GM18502 (cell line): ENCODE measurements around the gene SYAP1.
"Not testable (repeated sequence)": the region's sequence is repeated elsewhere in the genome, so short reads cannot be mapped to it uniquely, and the experiment has no call there.

ENCODE experiments used
- ATAC-seq: cut with Tn5 transposase; IDR thresholded peaks from one replicate; pipeline ENCODE4 v1.9.1; 2021; ENCODE audit warnings: mild to moderate bottlenecking; ENCODE audit not compliant: unreplicated experiment, poor library complexity

Gene SYAP1

DNA sequence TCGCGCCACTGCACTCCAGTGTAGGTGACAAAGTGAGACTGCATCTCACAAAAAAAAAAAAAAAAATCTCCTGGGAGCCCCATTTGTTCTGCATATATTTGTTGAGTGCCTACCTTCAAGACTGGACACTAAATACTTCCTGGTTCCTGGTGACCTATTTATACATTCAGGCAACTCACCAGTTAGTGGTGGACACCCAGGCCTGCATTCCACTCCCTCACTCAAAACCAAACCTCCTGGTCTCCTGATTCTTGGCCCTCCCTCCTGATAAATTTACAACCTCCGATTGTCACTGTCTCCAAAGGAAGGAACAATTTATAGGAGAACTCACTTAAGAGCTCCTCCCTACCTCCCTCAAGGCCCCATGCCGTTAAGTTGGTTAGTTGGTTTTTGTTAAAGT is 3.1 kb downstream of the SYAP1 start:
- ATAC-seq, result no peak

DNA sequence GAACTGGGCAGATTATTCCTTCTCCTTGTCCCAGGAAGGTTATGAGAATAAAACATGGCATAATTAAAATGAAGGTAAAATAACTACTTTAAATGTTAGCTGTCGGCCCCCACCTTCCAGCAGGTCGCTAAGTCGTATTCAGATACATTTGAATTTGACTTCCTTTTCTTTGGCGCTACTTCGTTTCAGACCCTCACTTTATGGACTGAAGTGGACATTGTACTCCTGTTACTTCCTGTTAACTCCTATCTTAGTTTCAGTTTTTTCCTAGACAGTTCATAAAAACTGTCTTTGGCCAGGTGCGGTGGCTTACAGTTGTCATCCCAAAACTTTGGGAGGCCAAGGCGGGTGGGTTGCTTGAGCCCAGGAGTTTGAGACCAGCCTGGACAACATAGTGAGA is 5.7 kb downstream of the SYAP1 start:
- ATAC-seq, result no peak

DNA sequence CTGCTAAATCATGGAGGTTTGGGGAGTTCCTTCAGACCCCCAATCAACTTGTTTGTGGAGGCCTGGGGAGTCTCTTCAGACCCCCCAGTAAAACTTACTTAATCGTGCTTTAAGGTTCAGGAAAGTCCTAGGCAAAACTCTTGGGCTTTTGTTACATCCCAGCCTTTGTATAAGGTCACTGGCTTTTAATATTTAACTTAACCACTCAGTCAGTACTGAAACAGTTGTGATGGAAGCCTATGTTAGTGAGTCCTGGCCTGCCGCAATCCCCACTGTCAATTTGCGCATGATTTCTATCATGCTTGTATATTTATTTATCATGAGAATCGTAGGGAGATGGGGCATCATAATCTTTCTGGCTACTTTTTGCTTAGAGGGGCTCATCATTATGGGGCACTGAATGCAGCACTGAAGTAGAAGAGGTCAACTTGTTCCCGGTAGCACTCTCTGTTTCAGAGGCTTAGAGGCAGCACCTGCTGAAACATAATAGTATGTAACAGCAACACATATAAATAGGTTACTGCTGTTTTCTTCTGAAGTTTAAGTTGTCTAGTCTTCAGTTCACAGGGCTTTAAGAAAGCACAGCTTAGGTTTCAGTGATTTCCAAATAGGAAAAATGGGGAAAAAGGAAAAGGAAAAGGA is 7.1 kb downstream of the SYAP1 start:
- ATAC-seq, result peak; percentile 47

DNA sequence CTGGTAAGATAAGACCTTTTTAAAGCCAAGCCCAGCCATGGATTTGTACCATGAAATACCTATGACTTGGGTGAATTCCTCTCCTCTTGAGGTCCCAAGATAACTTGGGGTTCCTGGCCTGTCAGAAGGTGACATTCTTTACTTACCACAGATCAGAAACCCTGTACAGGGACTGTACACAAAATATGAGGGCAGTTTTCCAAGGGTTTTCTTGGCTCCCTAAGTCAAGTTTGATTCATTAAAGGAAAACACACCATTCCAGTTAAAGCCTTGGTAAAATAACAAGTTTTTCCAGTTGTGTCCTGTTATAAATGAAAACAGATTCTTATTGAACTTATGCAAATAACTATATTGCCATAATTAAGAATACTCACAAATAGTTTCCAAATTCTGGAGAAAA is 8.2 kb downstream of the SYAP1 start:
- no peak for ATAC-seq

DNA sequence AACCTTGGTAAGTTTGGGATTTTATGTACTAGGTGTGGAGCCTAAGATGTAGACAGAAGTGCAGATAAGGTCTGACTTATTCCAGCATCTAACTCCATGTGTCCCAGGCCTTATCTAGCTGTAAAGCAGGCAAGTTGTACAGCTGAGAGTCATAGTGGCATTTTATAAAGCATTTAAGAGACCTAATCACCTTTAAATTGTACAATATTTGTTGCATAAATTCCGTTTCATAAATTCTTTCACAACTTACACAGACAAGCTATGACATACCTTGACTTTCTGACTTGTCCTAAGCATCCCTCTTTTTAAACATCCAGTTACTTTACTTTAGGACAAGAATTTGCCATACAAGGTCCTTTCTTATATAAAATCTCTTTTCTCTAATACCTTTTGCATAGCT is 11.0 kb downstream of the SYAP1 start:
- no peak for ATAC-seq

DNA sequence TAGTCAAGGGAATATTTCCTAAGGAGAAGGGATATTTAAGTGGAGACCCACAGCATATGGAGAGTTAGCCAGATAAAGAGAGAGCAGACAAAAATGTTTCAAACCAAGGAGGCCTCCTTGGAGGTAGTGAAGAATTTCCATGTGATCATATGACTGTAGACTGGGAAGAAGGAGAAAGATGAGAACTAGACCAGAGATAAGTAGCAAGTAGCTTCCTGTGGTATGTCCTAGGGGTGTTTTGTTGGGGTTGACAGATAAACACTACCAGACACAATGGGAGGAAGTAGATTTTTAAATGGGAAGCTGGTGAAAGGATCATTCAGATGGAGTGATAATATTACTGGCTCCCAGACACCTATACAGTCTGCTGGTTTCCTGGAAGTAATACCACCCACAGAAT is 13.6 kb downstream of the SYAP1 start:
- no peak for ATAC-seq

DNA sequence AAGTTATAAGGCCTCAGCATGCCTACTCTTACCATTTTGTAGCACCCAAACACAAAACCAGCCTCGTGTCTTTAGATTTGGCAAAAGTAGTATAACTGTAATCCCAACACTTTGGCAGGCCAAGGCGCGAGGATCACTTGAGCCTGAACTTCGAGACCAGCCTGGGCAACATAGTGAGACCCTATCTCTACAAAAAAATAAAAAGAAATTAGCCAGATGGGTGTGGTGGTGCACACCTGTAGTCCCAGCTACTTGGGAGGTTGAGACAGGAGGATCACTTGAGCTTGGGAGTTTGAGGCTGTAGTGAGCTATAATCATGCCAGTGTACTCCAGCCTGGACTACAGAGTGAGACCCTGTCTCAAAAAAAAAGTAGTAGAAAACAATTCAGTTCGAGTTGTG is 17.6 kb downstream of the SYAP1 start:
- ATAC-seq, result no peak

DNA sequence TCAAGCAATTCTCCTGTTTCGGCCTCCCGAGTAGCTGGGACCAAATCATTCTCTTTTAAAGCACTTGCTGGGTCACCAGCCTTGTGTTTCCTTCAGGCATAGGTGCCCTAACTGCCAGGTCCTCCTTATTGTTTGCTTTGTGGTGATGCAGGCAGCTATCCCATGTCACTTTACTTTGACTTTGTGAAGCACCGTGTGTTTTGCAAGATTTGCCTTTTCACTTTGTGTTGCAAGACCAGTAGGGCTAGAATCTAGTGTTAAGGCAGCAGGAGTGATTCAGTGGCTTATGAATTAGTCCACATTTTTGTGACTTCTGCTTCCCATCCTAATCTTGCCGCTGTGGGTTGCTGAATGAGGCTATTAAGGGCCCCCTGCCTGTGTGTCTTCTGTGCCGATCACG is 20.2 kb downstream of the SYAP1 start:
- ATAC-seq, result no peak

DNA sequence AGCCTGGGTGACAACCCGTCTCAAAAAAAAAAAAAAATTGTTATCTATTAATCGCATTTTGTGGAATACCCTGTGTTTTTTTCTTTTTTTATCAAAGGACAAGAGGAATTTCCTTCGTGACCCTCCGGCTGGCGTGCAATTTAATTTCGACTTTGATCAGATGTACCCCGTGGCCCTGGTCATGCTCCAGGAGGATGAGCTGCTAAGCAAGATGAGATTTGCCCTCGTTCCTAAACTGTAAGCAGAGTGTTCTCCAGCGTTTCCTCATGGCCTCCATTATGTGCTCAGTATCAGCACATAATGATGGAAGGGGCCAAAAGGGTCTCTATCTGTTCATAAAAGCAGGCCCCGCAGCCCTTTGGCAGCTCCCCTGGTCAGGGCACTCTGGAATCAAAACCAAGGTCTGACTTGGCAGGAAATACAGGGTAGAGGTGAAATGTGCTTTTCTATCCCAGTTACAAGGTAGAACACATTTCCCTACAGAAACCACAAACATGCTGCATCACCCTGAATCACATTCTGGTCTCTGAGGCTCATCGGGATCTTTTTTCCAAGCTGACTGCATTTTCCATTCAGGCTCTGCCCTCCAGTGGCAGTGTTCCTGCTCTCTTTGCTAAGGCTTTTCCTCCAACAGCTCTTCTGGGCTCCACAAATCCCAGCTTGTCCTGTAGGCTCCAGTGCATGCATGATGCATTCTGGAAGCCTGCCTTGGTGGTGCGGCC is 24.4 kb downstream of the SYAP1 start:
- no peak for ATAC-seq

DNA sequence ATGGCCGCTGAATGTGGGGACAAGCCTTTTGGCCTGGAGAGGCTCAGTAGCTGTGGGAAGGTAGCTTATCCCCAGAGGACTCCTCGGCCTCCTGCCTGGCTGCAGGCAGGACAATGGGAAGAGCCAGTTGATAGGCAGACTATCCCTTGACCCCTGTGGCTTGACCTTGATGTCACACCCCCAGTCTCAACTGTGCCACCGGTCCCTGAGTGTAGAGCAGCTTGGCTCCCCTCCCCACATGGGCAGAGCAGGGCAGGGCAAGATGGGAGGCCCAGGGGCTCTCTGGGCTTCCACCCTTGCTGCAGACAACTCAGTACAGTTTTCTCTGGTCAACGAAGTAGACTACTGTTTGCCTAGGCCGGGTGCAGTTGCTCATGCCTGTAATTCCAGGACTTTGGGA is 25.7 kb downstream of the SYAP1 start:
- ATAC-seq, result no peak

DNA sequence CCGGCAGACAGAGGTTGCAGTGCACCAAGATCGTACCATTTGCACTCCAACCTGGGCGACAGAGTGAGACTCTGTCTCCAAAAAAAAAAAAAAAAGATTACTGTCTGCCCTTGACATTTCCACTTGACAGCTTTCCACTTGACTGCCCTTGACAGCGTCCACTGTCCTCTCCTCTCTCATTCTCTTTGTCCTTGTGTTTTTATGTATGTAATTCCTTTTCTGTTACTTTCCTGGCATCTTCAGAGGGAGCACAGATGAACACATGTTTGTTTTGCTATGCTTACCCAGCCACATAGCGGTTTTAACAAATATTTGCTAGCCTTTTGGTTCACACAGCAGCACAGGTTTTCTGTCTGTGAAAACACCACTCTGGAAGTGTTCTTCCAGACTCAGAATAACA is 26.2 kb downstream of the SYAP1 start:
- no peak for ATAC-seq

DNA sequence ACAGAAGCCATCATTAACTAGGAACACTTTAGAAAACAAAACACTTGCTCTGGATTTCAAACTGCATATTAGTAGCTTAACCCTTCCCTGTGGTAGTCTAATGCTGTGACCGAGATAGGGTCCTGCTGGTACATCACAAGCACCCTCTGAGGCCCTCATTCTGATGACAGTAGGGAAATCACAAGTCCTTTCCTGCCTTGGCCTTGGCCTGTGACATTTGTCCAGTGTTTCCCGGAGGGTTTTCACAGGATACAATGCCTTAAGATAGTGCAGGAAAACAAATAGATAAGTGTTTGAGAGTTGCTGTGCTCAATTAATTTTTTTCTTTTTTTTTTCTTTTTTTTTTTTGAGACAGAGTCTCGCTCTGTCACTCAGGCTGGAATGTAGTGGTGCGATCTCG is 29.0 kb downstream of the SYAP1 start:
- ATAC-seq, result no peak

DNA sequence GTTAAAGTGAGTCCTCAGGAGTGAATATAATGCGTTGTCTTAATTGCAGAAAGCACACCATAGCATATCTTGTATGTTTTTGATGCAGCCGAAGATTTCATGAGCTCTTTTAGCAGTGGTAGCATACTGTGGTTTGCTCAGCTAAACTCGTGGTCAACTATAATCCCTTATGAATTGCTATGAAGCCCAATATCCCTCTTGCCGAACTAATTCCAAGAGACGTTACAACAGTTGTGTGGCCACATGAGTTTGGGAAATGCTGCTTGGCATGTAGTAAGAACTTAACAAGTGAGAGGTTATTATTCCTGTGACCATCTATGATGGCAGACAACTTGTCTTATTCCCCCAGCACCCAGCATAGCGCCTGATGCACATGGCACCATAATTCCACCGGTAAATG is 30.7 kb downstream of the SYAP1 start:
- ATAC-seq, result no peak

DNA sequence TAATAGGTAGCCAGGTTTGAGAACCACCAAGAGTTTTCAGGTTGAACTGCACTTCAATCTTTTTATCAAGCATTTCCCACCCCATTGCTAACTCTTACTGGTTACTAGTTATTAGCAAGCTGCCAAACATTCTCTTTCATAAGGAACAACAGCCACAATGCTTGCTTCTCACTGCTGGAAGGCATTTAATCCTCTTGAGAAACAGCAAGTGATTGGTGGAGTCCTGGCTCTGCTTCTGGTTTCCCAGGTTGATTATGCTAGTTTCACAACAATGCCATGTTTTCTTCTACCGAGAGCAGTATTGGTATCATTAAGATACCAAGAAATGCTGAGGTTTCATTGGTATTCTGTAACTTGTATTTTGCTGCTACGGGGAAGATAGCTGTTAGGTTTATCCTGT is 34.6 kb downstream of the SYAP1 start:
- ATAC-seq, result no peak

DNA sequence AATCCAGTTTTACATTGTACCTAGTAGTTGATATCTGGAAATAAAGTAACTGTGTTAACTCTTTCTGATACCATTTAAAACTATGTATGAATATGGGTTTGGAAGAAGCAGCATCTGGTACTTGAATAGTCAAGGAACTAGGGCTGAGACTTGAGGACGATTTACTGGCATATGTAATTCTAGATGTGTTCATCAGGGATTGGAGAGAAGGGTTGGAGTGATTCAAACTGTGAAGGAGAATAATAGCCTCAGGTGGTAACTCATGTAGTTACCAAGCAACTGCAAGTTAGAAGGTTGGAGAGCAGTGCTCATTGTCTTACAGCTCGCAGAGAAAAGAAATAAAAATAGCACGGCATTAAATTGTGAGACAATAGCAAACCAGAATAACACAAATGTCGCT is 37.3 kb downstream of the SYAP1 start:
- ATAC-seq, result no peak

DNA sequence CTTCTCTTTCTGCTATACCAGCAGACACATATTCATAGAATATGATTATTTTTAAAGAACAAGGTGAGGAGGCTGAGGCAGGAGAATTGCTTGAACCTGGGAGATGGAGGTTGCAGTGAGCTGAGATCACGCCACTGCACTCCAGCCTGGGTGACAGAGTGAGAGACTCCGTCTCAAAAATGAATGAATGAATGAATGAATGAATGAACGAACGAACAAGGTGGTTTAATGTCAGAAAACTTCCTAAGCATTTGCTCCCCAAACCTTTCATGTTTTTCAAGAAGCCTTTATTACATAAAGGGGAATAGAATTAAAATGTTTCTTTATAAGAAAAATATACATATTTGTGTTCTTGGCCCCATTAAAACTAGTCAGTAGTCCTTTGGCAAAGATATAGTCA is 42.1 kb downstream of the SYAP1 start:
- ATAC-seq, result not testable (repeated sequence)

DNA sequence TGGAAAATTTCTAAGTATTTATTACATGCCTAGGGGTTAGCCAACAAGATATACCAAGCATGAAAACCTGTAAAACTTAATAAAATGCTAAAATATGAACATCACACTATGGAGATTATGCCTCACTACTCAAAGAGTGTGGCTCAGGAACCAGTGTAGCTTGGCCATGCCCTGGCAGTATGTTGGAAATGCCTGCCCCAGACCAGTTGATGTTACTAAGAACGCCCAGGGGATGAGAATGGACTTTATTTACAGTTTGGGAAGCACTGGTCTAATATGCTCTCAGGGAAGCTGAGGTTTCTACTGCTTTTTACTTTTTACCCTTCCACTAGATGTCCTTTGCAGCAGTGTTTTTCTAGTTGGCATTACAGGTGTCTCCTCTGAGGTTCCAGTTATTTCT is 43.2 kb downstream of the SYAP1 start:
- no peak for ATAC-seq

DNA sequence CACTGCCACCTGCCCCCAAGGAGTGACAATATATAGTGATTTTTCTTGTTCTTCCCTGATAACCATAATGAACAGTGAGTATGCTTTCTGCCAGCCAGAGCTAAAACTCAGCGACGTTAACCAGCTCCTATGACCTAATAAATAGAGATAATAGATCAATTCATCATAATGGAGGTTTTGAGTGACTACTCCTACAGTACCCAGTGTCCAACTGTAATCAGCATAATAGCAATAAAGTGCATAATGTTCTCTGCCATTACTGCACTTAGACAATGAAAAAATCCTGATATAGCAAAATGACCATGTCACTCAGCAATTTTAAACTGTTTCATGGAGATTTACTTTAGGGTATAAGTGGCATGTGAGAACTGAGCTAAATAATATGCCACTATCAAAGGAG is 46.2 kb downstream of the SYAP1 start:
- no peak for ATAC-seq

DNA sequence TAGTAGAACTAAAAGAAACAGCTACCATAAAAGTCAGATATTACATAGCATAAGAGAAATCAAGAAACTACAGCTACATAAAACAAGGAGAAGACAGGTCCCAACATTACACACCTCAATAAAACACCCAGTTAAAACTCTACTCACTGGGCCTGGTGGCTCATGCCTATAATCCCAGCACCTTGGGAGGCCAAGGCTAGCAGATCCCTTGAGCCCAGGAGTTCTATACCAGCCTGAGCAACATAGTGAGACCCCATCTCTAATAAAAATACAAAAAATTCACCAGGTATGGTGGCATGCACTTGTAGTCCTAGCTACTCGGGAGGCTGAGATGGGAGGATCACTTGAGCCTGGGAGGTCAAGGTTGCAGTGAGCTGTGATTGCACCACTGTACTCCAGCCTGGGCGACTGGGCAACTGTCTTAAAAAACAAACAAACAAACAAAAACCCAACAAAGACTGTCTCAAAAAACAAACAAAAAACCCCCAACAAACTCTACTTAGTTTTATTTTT is 51.6 kb downstream of the SYAP1 start:
- no peak for ATAC-seq

DNA sequence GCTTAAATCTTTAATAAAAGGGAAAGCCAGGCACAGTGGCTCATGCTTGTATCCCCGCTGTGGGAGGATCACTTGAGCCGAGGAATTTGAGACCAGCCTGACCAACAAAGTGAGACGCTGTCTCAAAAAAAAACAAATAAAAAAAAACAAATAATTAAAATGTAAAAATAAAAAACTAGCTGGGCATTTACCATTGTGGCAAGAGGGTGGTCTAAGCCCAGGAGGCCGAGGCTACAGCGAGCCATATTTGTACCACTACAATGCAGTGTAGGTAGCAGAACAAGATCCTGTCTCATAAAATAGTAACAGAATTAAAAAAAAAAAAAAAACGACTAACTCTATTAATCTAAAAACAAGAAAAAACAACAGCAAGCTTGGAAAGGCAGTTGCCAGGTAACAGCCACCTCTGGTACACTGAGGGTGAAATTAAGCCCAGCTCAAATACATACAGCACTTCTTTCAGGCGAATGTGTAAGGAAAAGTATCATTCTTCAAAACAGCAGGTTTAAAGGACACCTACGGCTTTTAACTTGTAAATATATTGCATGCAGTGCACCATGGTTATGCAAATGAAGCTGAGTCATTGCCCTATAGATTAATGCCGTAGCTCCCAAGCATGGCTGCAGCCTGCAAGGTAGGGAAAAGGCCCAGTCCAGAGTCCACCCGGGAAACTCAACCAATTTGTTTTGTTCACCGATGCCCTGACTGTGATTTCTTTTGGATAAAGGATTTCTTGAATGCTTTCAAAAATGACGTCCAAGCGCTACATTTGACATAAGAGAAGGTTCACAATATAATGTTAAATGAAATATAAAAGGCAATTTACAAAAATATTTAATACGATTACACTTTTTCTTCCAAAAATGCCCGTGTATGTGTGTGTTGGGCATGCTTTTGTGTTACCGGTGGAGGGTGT is 52.3 kb downstream of the SYAP1 start:
- ATAC-seq, result no peak

DNA sequence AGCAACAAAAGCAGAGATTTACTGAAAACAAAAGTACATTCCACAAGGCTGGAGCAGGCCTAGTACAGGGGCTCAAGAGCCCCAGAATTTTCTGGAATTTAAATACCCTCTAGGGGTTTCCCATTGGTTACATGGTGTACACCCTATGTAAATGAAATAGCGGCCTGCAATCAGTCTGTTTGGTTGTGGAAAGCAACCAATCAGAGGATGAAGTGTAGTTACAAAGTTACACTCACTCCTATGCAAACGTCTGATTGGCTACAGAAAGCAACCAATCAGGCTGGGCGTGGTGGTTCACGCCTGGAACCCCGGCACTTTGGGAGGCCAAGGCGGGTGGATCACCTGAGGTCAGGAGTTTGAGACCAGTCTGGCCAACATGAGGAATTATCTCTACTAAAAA is 53.0 kb downstream of the SYAP1 start:
- ATAC-seq, result no peak
